Measurements from ENCODE around the gene UBE2C. TPM values are rescaled to one million over a fixed set of nuclear protein-coding genes. Genes with fewer than 3 reads are reported as not detected.

UBE2C gene
- total RNA-seq, 1 experiment from 2014 or later = 249 TPM

- peak; percentile 35 for DNase-seq (ENCODE audit: low spot score)
- ChIA-PET CTCF (interaction anchor here (0.9 kb wide), 1 partner anchor 20 kb away, joined by 3 read pairs; no protein-coding TSS in a partner anchor), POLR2A (ENCODE audit: low non-redundant PET) (no interaction called here)
- H3K36me3 ChIP-seq (ENCODE audit: insufficient read depth, low read length, poor library complexity, severe bottlenecking) = no peaks in the 10 kb centered on the region
- no TSS peak for BruUV-seq (replicated peaks)
- no peaks in the 10 kb centered on the region for H3K4me1 ChIP-seq (ENCODE audit: insufficient read depth, low read length, poor library complexity, severe bottlenecking)
- no peak overlapping the region for H3K4me3 ChIP-seq (ENCODE audit: low read depth, low read length, poor library complexity, severe bottlenecking)
- no peaks in the 10 kb centered on the region for H3K9me3 ChIP-seq (ENCODE audit: low read depth, low read length, poor library complexity, severe bottlenecking)
- no peak overlapping the region for H3K27ac ChIP-seq (ENCODE audit: low read depth, low read length, poor library complexity, severe bottlenecking)
- TF ChIP-seq EZH2 (IDR thresholded peaks at IDR 0.05; ENCODE audit: borderline replicate concordance, low read depth, low read length, poor library complexity, severe bottlenecking) = no peak
- TF ChIP-seq, protein P1, sequence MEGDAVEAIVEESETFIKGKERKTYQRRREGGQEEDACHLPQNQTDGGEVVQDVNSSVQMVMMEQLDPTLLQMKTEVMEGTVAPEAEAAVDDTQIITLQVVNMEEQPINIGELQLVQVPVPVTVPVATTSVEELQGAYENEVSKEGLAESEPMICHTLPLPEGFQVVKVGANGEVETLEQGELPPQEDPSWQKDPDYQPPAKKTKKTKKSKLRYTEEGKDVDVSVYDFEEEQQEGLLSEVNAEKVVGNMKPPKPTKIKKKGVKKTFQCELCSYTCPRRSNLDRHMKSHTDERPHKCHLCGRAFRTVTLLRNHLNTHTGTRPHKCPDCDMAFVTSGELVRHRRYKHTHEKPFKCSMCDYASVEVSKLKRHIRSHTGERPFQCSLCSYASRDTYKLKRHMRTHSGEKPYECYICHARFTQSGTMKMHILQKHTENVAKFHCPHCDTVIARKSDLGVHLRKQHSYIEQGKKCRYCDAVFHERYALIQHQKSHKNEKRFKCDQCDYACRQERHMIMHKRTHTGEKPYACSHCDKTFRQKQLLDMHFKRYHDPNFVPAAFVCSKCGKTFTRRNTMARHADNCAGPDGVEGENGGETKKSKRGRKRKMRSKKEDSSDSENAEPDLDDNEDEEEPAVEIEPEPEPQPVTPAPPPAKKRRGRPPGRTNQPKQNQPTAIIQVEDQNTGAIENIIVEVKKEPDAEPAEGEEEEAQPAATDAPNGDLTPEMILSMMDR (conservative IDR thresholded peaks at IDR 0.05; ENCODE audit: low read depth, low read length) = no peak
- H3K27me3 ChIP-seq (replicated peaks; ENCODE audit: insufficient read depth, low read depth, low read length, poor library complexity) = no peaks in the 10 kb centered on the region
- intact Hi-C loops (cut with micrococcal nuclease; ENCODE audit: unreplicated experiment) = loop anchor here (10.0 kb wide), 1 partner anchor 324 kb away; no protein-coding TSS in a partner anchor
These were observed 33.2 kb upstream of the UBE2C start for GRCh38 chr20:45779011-45779915.

- Histone ChIP-seq H3K4me1 (ENCODE audit: insufficient read depth, low read length, poor library complexity, severe bottlenecking) (no peaks in the 10 kb centered on the region), H3K27ac (ENCODE audit: low read depth, low read length, poor library complexity, severe bottlenecking) (no peak overlapping the region), H3K9me3 (ENCODE audit: low read depth, low read length, poor library complexity, severe bottlenecking) (no peaks in the 10 kb centered on the region), H3K36me3 (ENCODE audit: insufficient read depth, low read length, poor library complexity, severe bottlenecking) (no peaks in the 10 kb centered on the region), H3K4me3 (ENCODE audit: low read depth, low read length, poor library complexity, severe bottlenecking) (no peak overlapping the region), H3K27me3 (replicated peaks; ENCODE audit: insufficient read depth, low read depth, low read length, poor library complexity) (no peaks in the 10 kb centered on the region)
- intact Hi-C loops (cut with micrococcal nuclease; ENCODE audit: unreplicated experiment) = no loop called here
- DNase-seq (ENCODE audit: low spot score) = no peak
- BruUV-seq (replicated peaks) = no TSS peak
- ChIA-PET POLR2A (ENCODE audit: low non-redundant PET) (interaction anchor here (0.6 kb wide), 1 partner anchor 11 kb away, joined by 3 read pairs; the partner anchor contains the start of genes DNTTIP1 and WFDC3), CTCF (interaction anchor here (0.9 kb wide), 1 partner anchor 19 kb away, joined by 3 read pairs; no protein-coding TSS in a partner anchor)
- TF ChIP-seq, protein P1 (conservative IDR thresholded peaks at IDR 0.05; ENCODE audit: low read depth, low read length) = no peak
These were observed 32.3 kb upstream of the UBE2C start for GRCh38 chr20:45780159-45780558.

GRCh38 chr20:45781391-45781931 lies 31.0 kb upstream of the UBE2C start:
- Histone ChIP-seq H3K9me3 (ENCODE audit: low read depth, low read length, poor library complexity, severe bottlenecking) (no peaks in the 10 kb centered on the region), H3K27me3 (replicated peaks; ENCODE audit: insufficient read depth, low read depth, low read length, poor library complexity) (no peaks in the 10 kb centered on the region), H3K27ac (ENCODE audit: low read depth, low read length, poor library complexity, severe bottlenecking) (no peak overlapping the region), H3K4me1 (ENCODE audit: insufficient read depth, low read length, poor library complexity, severe bottlenecking) (no peaks in the 10 kb centered on the region), H3K36me3 (ENCODE audit: insufficient read depth, low read length, poor library complexity, severe bottlenecking) (no peaks in the 10 kb centered on the region), H3K4me3 (ENCODE audit: low read depth, low read length, poor library complexity, severe bottlenecking) (no peak overlapping the region)
- intact Hi-C loops (cut with micrococcal nuclease; ENCODE audit: unreplicated experiment) = no loop called here
- ChIA-PET CTCF (no interaction called here), POLR2A (ENCODE audit: low non-redundant PET) (no interaction called here)
- no TSS peak for BruUV-seq (replicated peaks)
- TF ChIP-seq, protein P1 (conservative IDR thresholded peaks at IDR 0.05; ENCODE audit: low read depth, low read length) = no peak
- TF ChIP-seq EZH2 (IDR thresholded peaks at IDR 0.05; ENCODE audit: borderline replicate concordance, low read depth, low read length, poor library complexity, severe bottlenecking) = no peak
- no peak for DNase-seq (ENCODE audit: low spot score)

Data from A673 (cell line).